PFSK-1 (cell line): ENCODE results near the gene KCNG2.

ENCODE experiments used
- POLR2AphosphoS5 ChIP-seq: IDR thresholded peaks from 2 replicates; pipeline ENCODE4 v1.6.1; 2012; ENCODE audit warnings: low read depth, mild to moderate bottlenecking, control low read depth, low read length, moderate library complexity
- TAF1 ChIP-seq: IDR thresholded peaks from 2 replicates; pipeline ENCODE4 v1.6.1; 2012; ENCODE audit warnings: low read length, control low read depth, borderline replicate concordance; ENCODE audit not compliant: insufficient read depth
- TF ChIP-seq, protein P1 (sequence below), 2 experiments: IDR thresholded peaks; 2 replicates each; pipeline versions ENCODE4 v1.6.1 to v1.8.0; 2011 to 2012; ENCODE audit warnings: low read depth in 2 of 2, low read length in 2 of 2, control low read depth in 1 of 2, inconsistent platforms in 1 of 2, mild to moderate bottlenecking in 1 of 2, moderate library complexity in 1 of 2; ENCODE audit not compliant: insufficient read depth in 1 of 2

DNA sequence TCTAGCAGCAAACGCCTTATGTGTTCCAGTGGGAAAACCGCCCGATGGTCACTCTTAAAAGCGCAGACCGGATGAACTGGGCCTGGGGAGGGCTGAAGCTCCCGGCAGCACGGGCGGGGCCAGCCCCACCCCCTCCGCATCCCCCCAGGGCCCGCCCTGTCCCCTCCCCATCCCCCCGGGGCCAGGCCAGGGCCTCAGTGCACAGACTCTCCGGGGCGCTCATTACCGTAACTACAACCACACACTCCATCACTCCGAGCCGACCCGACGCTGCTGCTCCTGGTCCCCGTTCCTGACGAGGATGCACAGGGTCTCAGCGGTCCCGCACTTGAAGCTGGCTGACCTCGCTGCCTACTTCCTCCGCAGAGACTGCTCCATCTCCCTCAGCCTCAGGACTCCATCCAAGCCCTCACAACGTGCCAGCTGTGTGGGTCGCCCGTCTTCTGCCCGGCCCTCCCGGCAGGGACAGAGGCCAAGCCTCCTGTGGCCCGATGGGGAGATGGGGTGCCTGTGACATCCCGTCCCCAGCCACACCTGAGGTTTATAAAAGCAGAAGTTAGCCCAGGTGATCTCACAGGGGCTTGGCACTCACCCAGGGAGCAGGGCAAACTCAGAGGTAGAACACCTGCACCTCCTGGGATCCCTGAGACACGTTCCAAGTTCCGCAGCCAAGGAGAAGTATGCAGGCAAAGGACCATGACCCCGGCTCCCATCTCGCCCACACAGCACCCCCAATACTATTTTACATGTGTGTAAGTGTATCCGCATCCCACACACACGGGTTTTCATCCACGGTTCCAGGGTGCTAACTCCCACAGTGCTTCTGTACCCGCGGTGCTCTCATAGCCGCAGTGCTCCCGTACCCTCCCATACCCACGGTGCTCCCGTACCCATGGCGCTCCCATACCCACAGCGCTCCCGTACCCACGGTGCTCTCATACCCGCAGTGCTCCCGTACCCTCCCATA is 117.7 kb downstream of the KCNG2 start:
- TF ChIP-seq POLR2AphosphoS5 (no peak), TAF1 (no peak)
- TF ChIP-seq, protein P1, sequence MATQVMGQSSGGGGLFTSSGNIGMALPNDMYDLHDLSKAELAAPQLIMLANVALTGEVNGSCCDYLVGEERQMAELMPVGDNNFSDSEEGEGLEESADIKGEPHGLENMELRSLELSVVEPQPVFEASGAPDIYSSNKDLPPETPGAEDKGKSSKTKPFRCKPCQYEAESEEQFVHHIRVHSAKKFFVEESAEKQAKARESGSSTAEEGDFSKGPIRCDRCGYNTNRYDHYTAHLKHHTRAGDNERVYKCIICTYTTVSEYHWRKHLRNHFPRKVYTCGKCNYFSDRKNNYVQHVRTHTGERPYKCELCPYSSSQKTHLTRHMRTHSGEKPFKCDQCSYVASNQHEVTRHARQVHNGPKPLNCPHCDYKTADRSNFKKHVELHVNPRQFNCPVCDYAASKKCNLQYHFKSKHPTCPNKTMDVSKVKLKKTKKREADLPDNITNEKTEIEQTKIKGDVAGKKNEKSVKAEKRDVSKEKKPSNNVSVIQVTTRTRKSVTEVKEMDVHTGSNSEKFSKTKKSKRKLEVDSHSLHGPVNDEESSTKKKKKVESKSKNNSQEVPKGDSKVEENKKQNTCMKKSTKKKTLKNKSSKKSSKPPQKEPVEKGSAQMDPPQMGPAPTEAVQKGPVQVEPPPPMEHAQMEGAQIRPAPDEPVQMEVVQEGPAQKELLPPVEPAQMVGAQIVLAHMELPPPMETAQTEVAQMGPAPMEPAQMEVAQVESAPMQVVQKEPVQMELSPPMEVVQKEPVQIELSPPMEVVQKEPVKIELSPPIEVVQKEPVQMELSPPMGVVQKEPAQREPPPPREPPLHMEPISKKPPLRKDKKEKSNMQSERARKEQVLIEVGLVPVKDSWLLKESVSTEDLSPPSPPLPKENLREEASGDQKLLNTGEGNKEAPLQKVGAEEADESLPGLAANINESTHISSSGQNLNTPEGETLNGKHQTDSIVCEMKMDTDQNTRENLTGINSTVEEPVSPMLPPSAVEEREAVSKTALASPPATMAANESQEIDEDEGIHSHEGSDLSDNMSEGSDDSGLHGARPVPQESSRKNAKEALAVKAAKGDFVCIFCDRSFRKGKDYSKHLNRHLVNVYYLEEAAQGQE (IDR thresholded peaks at IDR 0.05; ENCODE audit: insufficient read depth in 1 of 2, low read depth in 2 of 2, low read length in 2 of 2): no peak
